NCI-H345 (cell line): ENCODE results near the gene OR1A1.
"Not testable (repeated sequence)": the region's sequence is repeated elsewhere in the genome, so short reads cannot be mapped to it uniquely, and the experiment has no call there.

Experiments
- DNase-seq: peaks from one replicate; lab custom pipeline; 2025; lab: John Stamatoyannopoulos, UW

The OR1A1 gene

GRCh38 chr17:3207367-3207766 lies at the start of gene OR1A1:
Gene OR1A1 (plus strand): TSS chr17:3207667. CDS start chr17:3215621, 7,954 bp downstream.
- no peak for DNase-seq

- no peak for DNase-seq
Observed at GRCh38 chr17:3167574-3167973, 39.9 kb upstream of the OR1A1 start.

GRCh38 chr17:3189961-3190360 lies 17.5 kb upstream of the OR1A1 start:
- no peak for DNase-seq

- no peak for DNase-seq
Observed at GRCh38 chr17:3197219-3197618, 10.2 kb upstream of the OR1A1 start, which contains the start of gene OR1A2. Gene OR1A2 (plus strand): TSS chr17:3197519. CDS start chr17:3197519, 0 bp downstream.

GRCh38 chr17:3208484-3208883 lies 1.0 kb downstream of the OR1A1 start:
- no peak for DNase-seq

GRCh38 chr17:3213001-3213400 lies 5.5 kb downstream of the OR1A1 start:
- no peak for DNase-seq

- DNase-seq: no peak
Observed at GRCh38 chr17:3213587-3213986, 6.1 kb downstream of the OR1A1 start.

- not testable (repeated sequence) for DNase-seq
Observed at GRCh38 chr17:3219978-3220377, 12.5 kb downstream of the OR1A1 start.

- no peak for DNase-seq
Observed at GRCh38 chr17:3221850-3222249, 14.4 kb downstream of the OR1A1 start.

GRCh38 chr17:3222505-3222904 lies 15.0 kb downstream of the OR1A1 start:
- no peak for DNase-seq

GRCh38 chr17:3224721-3225352 lies 17.4 kb downstream of the OR1A1 start:
- not testable (repeated sequence) for DNase-seq

GRCh38 chr17:3232300-3232699 lies 24.8 kb downstream of the OR1A1 start:
- not testable (repeated sequence) for DNase-seq

GRCh38 chr17:3238685-3239084 lies 31.2 kb downstream of the OR1A1 start:
- not testable (repeated sequence) for DNase-seq

- not testable (repeated sequence) for DNase-seq
Observed at GRCh38 chr17:3241044-3241443, 33.6 kb downstream of the OR1A1 start.

GRCh38 chr17:3244841-3245240 lies 37.4 kb downstream of the OR1A1 start:
- not testable (repeated sequence) for DNase-seq

- DNase-seq: not testable (repeated sequence)
Observed at GRCh38 chr17:3249013-3249412, 41.5 kb downstream of the OR1A1 start.

GRCh38 chr17:3256575-3256974 lies 49.1 kb downstream of the OR1A1 start:
- DNase-seq: no peak

- DNase-seq: no peak
Observed at GRCh38 chr17:3260163-3260562, 52.7 kb downstream of the OR1A1 start.

- DNase-seq: no peak
Observed at GRCh38 chr17:3260600-3260999, 53.1 kb downstream of the OR1A1 start.
